ENCODE results near the gene LASP1. TPM values are rescaled to one million over a fixed set of nuclear protein-coding genes. Genes with fewer than 3 reads are reported as not detected.

The LASP1 gene
- polyA plus RNA-seq, 1 donor (not counting 4 experiments of a cell fraction or from before 2014, with no cell fraction given) = 88.1 TPM

- no peaks in the 10 kb centered on the region for H3K9me3 ChIP-seq (ENCODE audit: control insufficient read depth, low read depth, low read length)
- H3K36me3 ChIP-seq (ENCODE audit: control insufficient read depth in 2 of 2, extremely low read depth in 1 of 2, insufficient read depth in 2 of 2, low read length in 2 of 2) = peaks cover 45 to 47% of the 10 kb centered on the region in 2 experiments
- TF ChIP-seq CTCF (optimal IDR thresholded peaks at IDR 0.05 in 1 of 3, IDR thresholded peaks at IDR 0.05 in 1 of 3, conservative IDR thresholded peaks at IDR 0.05 in 1 of 3; ENCODE audit: extremely low read depth in 1 of 3, insufficient read depth in 2 of 3, low read length in 3 of 3) (no peak), EZH2 (IDR thresholded peaks at IDR 0.05; ENCODE audit: low read length) (no peak)
- no peaks in the 10 kb centered on the region for H3K27me3 ChIP-seq (ENCODE audit: control insufficient read depth, extremely low read depth, insufficient read depth, low read length)
- no peaks in the 10 kb centered on the region for H3K4me1 ChIP-seq (ENCODE audit: control insufficient read depth, extremely low read depth, insufficient read depth, low read length)
- FAIRE-seq (no peak), DNase-seq (ENCODE audit: low read depth, low spot score) (no peak)
- H4K20me1 ChIP-seq (ENCODE audit: control insufficient read depth, extremely low read depth, insufficient read depth, low read length) = peaks cover 5% of the 10 kb centered on the region
- no peak overlapping the region for H3K9ac ChIP-seq (ENCODE audit: control insufficient read depth, extremely low read depth, insufficient read depth, low read length)
- no peaks in the 10 kb centered on the region for H3K79me2 ChIP-seq (ENCODE audit: control insufficient read depth, insufficient read depth, low read length)
- H3K4me2 ChIP-seq (ENCODE audit: control insufficient read depth, extremely low read depth, insufficient read depth, low read depth, low read length) = no peak overlapping the region
- no peaks in the 10 kb centered on the region for H3K9me1 ChIP-seq (ENCODE audit: control insufficient read depth, extremely low read depth, insufficient read depth, low read length)
- dilution Hi-C loops (cut with MboI; ENCODE audit: extremely low pct_ligation_motif_present, low sequenced_read_pairs) = no loop called here
- H2AFZ ChIP-seq (ENCODE audit: control insufficient read depth, low read length) = no peak overlapping the region
- H3K27ac ChIP-seq (ENCODE audit: control insufficient read depth, insufficient read depth, low read length) = no peak overlapping the region
- no peak overlapping the region for H3K4me3 ChIP-seq (ENCODE audit: control insufficient read depth in 2 of 3, extremely low read depth in 1 of 3, insufficient read depth in 2 of 3, low read depth in 1 of 3, low read length in 3 of 3)
Observed at GRCh38 chr17:38918916-38919315, 49.1 kb downstream of the LASP1 start.

- peaks cover 5% of the 10 kb centered on the region for H4K20me1 ChIP-seq (ENCODE audit: control insufficient read depth, extremely low read depth, insufficient read depth, low read length)
Observed at GRCh38 chr17:38919316-38920078, 49.6 kb downstream of the LASP1 start.

More at GRCh38 chr17:38919316-38920078, 49.6 kb downstream of the LASP1 start:
- no peak overlapping the region for H2AFZ ChIP-seq (ENCODE audit: control insufficient read depth, low read length)
- H3K4me2 ChIP-seq (ENCODE audit: control insufficient read depth, extremely low read depth, insufficient read depth, low read depth, low read length) = no peak overlapping the region
- no peaks in the 10 kb centered on the region for H3K4me1 ChIP-seq (ENCODE audit: control insufficient read depth, extremely low read depth, insufficient read depth, low read length)
- H3K4me3 ChIP-seq (ENCODE audit: control insufficient read depth in 2 of 3, extremely low read depth in 1 of 3, insufficient read depth in 2 of 3, low read depth in 1 of 3, low read length in 3 of 3) = no peak overlapping the region
- dilution Hi-C loops (cut with MboI; ENCODE audit: extremely low pct_ligation_motif_present, low sequenced_read_pairs) = no loop called here
- H3K9me1 ChIP-seq (ENCODE audit: control insufficient read depth, extremely low read depth, insufficient read depth, low read length) = no peaks in the 10 kb centered on the region
- DNase-seq (ENCODE audit: low read depth, low spot score) (no peak), FAIRE-seq (no peak)
- H3K9ac ChIP-seq (ENCODE audit: control insufficient read depth, extremely low read depth, insufficient read depth, low read length) = no peak overlapping the region
- H3K9me3 ChIP-seq (ENCODE audit: control insufficient read depth, low read depth, low read length) = no peaks in the 10 kb centered on the region
- H3K79me2 ChIP-seq (ENCODE audit: control insufficient read depth, insufficient read depth, low read length) = no peaks in the 10 kb centered on the region
- H3K36me3 ChIP-seq (ENCODE audit: control insufficient read depth in 2 of 2, extremely low read depth in 1 of 2, insufficient read depth in 2 of 2, low read length in 2 of 2) = peaks cover 41% of the 10 kb centered on the region in 2 experiments
- no peak for TF ChIP-seq EZH2 (IDR thresholded peaks at IDR 0.05; ENCODE audit: low read length)
- no peak for TF ChIP-seq CTCF (optimal IDR thresholded peaks at IDR 0.05 in 1 of 3, IDR thresholded peaks at IDR 0.05 in 1 of 3, conservative IDR thresholded peaks at IDR 0.05 in 1 of 3; ENCODE audit: extremely low read depth in 1 of 3, insufficient read depth in 2 of 3, low read length in 3 of 3)
- no peaks in the 10 kb centered on the region for H3K27me3 ChIP-seq (ENCODE audit: control insufficient read depth, extremely low read depth, insufficient read depth, low read length)
- no peak overlapping the region for H3K27ac ChIP-seq (ENCODE audit: control insufficient read depth, insufficient read depth, low read length)

Data from keratinocyte (primary cell).